Activated T-helper 1 cell treated with anti-CD3 and anti-CD28 coated beads, Interleukin-2, amount 50 U/mL, for 16 hours (primary cell): ENCODE results near the gene BCL11A.

ENCODE experiments used
- DNase-seq, 2 donors: peaks; one replicate each; pipeline ENCODE4 v3.0.0-alpha.2; 2020; ENCODE audit warnings: low read depth in 1 of 2, low spot score in 1 of 2

BCL11A gene

GRCh38 chr2:60508339-60508917 lies 45.0 kb downstream of the BCL11A start:
- DNase-seq = no peak

GRCh38 chr2:60507211-60507965 lies 46.1 kb downstream of the BCL11A start:
- DNase-seq = no peak

- DNase-seq = no peak
These were observed 47.6 kb downstream of the BCL11A start for GRCh38 chr2:60505880-60506260.

- no peak for DNase-seq
These were observed 48.1 kb downstream of the BCL11A start for GRCh38 chr2:60505240-60505879.

GRCh38 chr2:60504049-60504448 lies 49.4 kb downstream of the BCL11A start:
- no peak for DNase-seq

- no peak for DNase-seq
These were observed 51.3 kb downstream of the BCL11A start for GRCh38 chr2:60502144-60502543.

GRCh38 chr2:60500861-60501260 lies 52.6 kb downstream of the BCL11A start:
- no peak for DNase-seq

- no peak for DNase-seq
These were observed 53.7 kb downstream of the BCL11A start for GRCh38 chr2:60499651-60500265.

- no peak for DNase-seq
These were observed 54.5 kb downstream of the BCL11A start for GRCh38 chr2:60498816-60499429.

- no peak for DNase-seq
These were observed 55.2 kb downstream of the BCL11A start for GRCh38 chr2:60498127-60498815.

GRCh38 chr2:60497500-60497899 lies 56.0 kb downstream of the BCL11A start:
- no peak for DNase-seq

GRCh38 chr2:60496956-60497355 lies 56.5 kb downstream of the BCL11A start:
- no peak for DNase-seq

GRCh38 chr2:60496475-60496874 lies 57.0 kb downstream of the BCL11A start:
- no peak for DNase-seq

GRCh38 chr2:60495041-60495625 lies 58.3 kb downstream of the BCL11A start:
- DNase-seq = no peak

- DNase-seq = no peak
These were observed 59.6 kb downstream of the BCL11A start for GRCh38 chr2:60493804-60494387.

GRCh38 chr2:60492548-60492947 lies 60.9 kb downstream of the BCL11A start:
- DNase-seq = no peak

- DNase-seq = no peak
These were observed 62.6 kb downstream of the BCL11A start for GRCh38 chr2:60490848-60491247.

GRCh38 chr2:60490441-60490840 lies 63.0 kb downstream of the BCL11A start:
- no peak for DNase-seq

- DNase-seq = no peak
These were observed 64.2 kb downstream of the BCL11A start for GRCh38 chr2:60489289-60489688.

- DNase-seq = no peak
These were observed 65.2 kb downstream of the BCL11A start for GRCh38 chr2:60488291-60488690.
